Muscle layer of colon (tissue), 2 donors: Measurements from ENCODE around the gene CPNE2.

Source experiments
- H3K27ac ChIP-seq: one replicate; pipeline ENCODE4 v1.7.0; 2013; ENCODE audit warnings: low read depth, mild to moderate bottlenecking, low read length, moderate library complexity
- H3K27me3 ChIP-seq, 2 donors: one replicate each; pipeline ENCODE4 v1.7.0; 2013; ENCODE audit warnings: low read length in 2 of 2, mild to moderate bottlenecking in 2 of 2; ENCODE audit not compliant: insufficient read depth in 2 of 2, control insufficient read depth in 1 of 2
- H3K36me3 ChIP-seq: one replicate; pipeline ENCODE4 v1.7.0; 2013; ENCODE audit warnings: mild to moderate bottlenecking, low read length; ENCODE audit not compliant: insufficient read depth
- H3K4me1 ChIP-seq: one replicate; pipeline ENCODE4 v1.7.0; 2013; ENCODE audit warnings: mild to moderate bottlenecking, low read length; ENCODE audit not compliant: insufficient read depth
- H3K4me3 ChIP-seq, 2 donors: one replicate each; pipeline ENCODE4 v1.7.0; 2013; ENCODE audit warnings: low read length in 2 of 2, low read depth in 1 of 2, mild to moderate bottlenecking in 1 of 2, moderate library complexity in 1 of 2
- H3K9ac ChIP-seq: one replicate; pipeline ENCODE4 v1.7.0; 2013; ENCODE audit warnings: low read length
- H3K9me3 ChIP-seq: one replicate; pipeline ENCODE4 v1.7.0; 2013; ENCODE audit warnings: mild to moderate bottlenecking, low read length
- donor health status: abdominal sarcoma.
- donor health status: Adenocarcinoma of cecum.

The CPNE2 gene

DNA sequence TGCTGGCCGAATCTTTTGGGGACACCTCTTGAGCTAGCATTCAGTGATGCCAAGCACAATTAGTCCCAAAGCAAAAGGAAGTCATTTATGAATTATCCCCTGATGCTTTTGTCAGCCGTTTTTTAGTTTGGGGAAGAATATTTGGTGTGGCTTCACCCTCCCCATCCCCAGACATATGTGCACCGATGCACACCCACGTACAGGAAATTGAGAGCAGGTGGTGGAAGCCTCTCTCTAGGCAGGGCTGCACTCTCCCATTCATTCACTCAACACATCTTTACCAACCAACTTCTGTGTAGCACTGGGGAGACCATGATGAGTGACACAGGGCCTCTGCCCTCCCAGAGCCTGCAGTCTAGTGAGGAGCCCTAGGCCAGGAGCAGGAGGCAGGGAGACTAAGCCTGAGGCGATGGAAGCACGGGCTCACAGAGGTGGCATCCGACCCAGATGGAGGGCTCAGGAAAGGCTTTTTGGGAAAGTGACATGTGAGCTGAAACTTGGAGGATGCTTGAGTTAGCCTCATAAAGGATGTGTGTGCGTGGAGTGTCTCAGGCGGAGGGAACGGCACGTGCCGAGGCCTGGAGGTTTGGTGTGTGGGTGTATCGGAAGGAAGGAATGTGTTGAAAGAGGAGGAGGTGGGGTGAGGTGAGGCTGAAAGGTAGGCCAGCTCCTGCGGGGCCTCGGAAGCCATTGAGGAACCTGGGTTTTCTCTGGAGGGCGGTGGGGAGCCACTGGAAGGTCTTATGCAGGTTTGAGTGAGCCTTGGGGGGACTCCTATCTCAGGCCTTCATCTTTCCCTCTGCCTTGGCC is 49.6 kb downstream of the CPNE2 start:
- no peak overlapping the region for H3K27ac ChIP-seq
- H3K9me3 ChIP-seq: no peaks in the 10 kb centered on the region
- H3K4me1 ChIP-seq: peaks cover under 1% of the 10 kb centered on the region
- H3K27me3 ChIP-seq: no peaks in the 10 kb centered on the region
- no peak overlapping the region for H3K4me3 ChIP-seq
- no peak overlapping the region for H3K9ac ChIP-seq
- no peaks in the 10 kb centered on the region for H3K36me3 ChIP-seq

DNA sequence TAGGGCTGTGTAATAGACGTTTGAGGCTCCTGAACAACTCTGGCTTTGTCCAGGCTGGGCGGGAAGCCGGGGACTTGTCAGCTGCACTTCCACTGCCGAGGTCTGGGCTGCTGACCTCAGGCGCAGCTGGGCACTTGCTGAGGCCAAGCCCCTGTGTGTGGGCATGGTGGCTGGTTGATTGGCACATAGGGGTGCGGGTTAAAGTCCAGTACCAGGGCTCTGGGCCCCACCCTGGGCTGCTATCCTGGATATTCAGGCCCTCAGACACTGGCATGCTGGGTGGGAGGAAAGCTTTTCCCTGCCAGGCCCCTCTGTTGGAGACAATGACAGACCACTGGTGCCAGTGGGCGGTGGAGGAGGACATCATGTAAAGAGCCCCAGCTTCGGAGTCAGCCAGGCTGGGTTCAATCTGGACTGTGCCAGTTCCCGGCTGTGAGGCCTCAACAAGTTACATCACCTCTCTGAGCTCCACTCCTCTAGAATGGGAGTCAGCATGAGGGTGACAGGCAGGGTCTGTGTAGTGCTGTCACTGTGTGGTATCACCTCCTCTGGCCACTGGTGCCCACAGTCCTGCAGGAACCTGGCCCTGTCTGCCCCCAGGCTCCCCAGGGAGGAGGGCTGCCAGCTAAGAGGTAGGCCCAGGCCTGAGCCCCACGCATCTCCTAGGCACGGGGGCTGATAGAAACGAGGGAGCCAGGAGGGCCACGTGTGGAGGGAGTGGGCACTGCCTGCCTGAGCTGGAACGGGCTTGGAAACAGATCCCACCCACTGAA is 51.0 kb downstream of the CPNE2 start:
- no peaks in the 10 kb centered on the region for H3K27me3 ChIP-seq
- H3K36me3 ChIP-seq: no peaks in the 10 kb centered on the region
- H3K9me3 ChIP-seq: no peaks in the 10 kb centered on the region
- no peak overlapping the region for H3K9ac ChIP-seq
- H3K4me3 ChIP-seq: no peak overlapping the region
- H3K4me1 ChIP-seq: peaks cover 12% of the 10 kb centered on the region
- H3K27ac ChIP-seq: no peak overlapping the region

DNA sequence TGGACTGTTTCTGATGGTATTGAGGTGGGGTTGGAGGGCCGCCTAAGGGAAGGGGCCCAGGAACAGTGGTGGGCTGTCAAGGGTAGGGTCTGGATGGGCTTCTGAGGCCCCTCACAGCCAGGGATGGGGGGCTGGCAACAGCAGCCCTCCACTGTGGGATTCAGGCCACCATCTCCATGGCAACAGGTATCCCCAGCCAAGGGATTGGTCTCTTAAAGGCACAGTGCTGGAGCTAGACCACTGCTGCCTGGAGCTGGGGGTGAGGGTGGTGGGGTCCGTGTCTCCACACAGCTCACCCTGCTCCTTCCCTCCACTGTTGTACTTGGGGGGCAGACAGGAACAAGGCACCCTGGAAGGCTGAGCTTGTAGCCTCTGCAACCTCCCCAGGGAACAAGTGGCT is 51.6 kb downstream of the CPNE2 start:
- Histone ChIP-seq H3K9ac (no peak overlapping the region), H3K36me3 (no peaks in the 10 kb centered on the region), H3K4me3 (no peak overlapping the region), H3K9me3 (no peaks in the 10 kb centered on the region), H3K27ac (no peak overlapping the region), H3K27me3 (no peaks in the 10 kb centered on the region), H3K4me1 (peaks cover 12% of the 10 kb centered on the region)

DNA sequence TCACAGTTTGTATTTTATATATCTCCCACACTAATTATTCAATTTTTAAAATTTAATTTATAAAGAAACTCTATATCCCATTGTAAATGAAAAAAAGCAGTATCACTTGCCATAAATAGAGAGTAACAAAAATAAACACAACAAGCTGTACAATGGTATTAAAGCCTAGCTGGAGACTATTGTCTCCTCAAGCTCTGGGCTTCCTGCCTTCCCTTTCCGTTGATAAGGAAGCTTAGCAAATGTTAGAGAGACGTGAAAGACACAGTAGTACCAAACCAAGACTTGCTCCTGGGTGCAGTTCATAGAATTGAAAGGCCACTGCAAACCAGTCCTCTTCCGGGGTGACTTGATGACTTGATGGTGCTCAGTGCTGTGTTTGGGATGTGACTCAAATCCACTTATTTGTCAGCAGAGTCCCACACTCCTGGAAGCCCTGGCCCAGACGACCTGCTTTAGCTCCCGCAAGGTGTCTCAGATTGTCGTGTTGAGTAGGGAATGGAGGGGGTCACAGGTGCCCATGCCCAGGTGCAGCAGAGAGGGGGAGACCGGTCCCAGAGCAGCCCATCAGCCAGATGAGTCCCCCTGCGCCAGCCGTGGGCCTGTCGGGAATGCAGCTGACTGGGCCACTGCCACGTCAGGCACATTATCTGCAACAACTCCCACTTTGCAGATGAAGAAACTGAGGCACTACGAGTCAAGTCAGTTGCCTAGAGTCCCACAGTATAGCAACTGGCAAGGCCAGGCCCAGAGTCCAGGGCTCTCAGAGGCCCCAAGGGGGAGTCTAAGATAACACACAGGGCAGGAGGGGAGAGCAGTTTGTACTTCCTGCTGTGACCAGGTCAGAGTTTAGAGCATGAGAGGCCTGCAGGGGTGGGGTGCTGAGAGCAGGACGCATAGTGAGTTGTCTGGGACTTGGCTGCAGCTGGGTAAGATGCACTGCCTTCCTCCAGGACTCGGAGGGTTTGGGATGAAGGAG is 53.0 kb downstream of the CPNE2 start:
- Histone ChIP-seq H3K9me3 (no peaks in the 10 kb centered on the region), H3K36me3 (no peaks in the 10 kb centered on the region), H3K4me3 (no peak overlapping the region), H3K9ac (no peak overlapping the region), H3K4me1 (peaks cover 12% of the 10 kb centered on the region), H3K27ac (no peak overlapping the region), H3K27me3 (no peaks in the 10 kb centered on the region)

DNA sequence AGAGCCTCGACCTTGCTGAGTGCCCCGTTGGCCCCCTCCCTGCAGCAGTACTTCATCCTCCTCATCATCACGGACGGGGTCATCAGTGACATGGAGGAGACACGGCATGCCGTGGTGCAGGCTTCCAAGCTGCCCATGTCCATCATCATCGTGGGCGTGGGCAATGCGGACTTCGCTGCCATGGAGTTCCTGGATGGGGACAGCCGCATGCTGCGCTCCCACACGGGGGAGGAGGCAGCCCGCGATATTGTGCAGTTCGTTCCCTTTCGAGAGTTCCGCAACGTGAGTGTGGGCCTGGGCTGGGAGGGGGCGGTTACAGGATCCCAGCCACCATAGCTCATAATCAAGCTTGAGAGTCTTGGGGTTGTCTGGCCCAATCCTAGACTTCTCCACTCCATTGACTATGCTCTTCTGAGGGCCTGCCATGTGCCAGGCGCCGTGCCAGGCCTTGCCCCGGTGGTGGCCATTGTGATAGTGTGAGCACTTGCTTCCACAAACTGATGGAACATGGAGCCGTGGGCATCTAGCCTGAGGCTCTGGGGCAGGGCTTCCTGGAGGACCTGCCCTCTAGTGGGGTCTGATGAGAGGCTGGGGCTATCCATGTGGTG is 53.8 kb downstream of the CPNE2 start:
- H3K27me3 ChIP-seq: no peaks in the 10 kb centered on the region
- H3K4me3 ChIP-seq: no peak overlapping the region
- peaks cover 7% of the 10 kb centered on the region for H3K36me3 ChIP-seq
- H3K9me3 ChIP-seq: no peaks in the 10 kb centered on the region
- H3K27ac ChIP-seq: no peak overlapping the region
- no peak overlapping the region for H3K9ac ChIP-seq
- peaks cover 12% of the 10 kb centered on the region for H3K4me1 ChIP-seq

DNA sequence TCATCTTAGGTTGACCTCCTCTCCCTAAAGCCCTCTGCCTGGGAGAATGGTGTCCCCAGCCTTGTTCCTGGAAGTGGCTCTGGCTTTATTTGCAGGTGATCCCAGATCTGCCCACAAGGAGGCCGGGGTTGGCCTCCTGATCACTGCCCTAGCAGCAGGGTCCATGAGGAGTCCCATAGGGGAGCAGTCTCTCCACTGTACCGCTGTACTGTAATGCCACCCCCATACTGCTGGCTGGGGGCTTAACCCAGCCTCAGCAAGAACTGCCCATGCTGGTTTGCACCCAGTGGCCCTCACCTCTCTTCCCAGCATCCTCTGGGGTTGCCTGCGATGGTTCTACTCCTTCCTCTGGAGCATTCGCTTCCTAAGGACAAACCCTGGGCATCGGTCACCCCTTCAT is 54.4 kb downstream of the CPNE2 start:
- Histone ChIP-seq H3K36me3 (peaks cover 9% of the 10 kb centered on the region), H3K9me3 (no peaks in the 10 kb centered on the region), H3K27ac (no peak overlapping the region), H3K4me1 (peaks cover 12% of the 10 kb centered on the region), H3K4me3 (no peak overlapping the region), H3K27me3 (no peaks in the 10 kb centered on the region), H3K9ac (no peak overlapping the region)

DNA sequence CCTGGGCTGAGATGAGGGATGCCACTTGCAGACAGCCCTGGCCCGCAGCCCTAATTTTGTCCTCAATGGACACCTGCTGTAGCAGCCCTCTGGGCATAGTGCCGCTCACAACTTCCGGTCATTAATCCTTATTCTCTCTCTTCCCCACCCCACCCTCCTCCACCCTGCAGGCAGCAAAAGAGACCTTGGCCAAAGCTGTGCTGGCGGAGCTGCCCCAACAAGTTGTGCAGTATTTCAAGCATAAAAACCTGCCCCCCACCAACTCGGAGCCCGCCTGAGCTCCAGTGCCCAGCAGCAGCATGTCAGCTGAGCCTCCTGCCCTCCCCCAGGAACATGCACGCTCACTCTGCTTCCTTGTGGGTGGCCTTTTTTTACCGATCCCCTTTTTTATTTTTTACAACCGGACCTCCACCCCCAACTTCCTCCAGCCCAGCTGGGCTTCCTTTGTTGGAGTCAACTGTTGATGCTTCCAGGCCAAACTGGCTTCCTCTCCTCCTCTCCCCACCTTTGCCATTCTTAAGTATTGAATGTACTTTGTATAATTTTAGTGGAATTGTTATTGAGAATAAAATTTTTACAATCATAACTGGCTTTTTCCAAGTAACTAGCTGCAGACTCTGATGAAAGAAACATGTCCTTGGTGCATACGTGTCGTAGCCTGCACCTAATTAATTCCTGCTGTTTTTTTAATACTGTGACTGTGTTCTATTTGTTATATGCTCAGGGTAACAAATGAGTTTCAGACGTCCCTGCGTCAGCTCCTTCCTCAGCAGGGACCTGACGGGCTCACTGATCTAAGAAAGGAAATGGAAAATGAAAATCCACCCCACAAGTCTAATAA is 55.2 kb downstream of the CPNE2 start:
- H3K27ac ChIP-seq: no peak overlapping the region
- no peak overlapping the region for H3K4me3 ChIP-seq
- H3K9me3 ChIP-seq: no peaks in the 10 kb centered on the region
- H3K9ac ChIP-seq: no peak overlapping the region
- H3K36me3 ChIP-seq: peaks cover 12% of the 10 kb centered on the region
- peaks cover 12% of the 10 kb centered on the region for H3K4me1 ChIP-seq
- no peaks in the 10 kb centered on the region for H3K27me3 ChIP-seq

DNA sequence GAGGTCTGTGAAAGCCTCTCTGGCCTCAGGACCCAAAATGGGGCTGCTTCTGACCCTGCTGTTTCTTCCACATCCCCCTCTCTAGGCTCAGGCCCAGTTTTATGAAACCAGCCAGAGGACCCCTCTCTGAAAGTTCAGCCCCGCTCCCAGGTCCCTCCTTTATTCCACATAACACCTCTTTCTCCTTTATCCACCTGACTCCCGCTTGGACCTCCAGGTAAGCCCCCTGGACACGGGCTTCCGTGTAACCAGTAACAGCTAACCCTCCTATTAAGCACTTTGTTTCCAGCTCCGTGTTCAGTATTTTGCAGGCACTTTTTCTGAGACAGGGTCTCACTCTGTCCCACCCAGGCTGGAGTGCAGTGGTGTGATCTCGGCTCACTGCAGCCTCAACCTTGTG is 56.1 kb downstream of the CPNE2 start:
- H3K9ac ChIP-seq: no peak overlapping the region
- H3K27me3 ChIP-seq: no peaks in the 10 kb centered on the region
- no peak overlapping the region for H3K27ac ChIP-seq
- H3K4me3 ChIP-seq: no peak overlapping the region
- H3K36me3 ChIP-seq: peaks cover 21% of the 10 kb centered on the region
- peaks cover 18% of the 10 kb centered on the region for H3K4me1 ChIP-seq
- H3K9me3 ChIP-seq: no peaks in the 10 kb centered on the region

DNA sequence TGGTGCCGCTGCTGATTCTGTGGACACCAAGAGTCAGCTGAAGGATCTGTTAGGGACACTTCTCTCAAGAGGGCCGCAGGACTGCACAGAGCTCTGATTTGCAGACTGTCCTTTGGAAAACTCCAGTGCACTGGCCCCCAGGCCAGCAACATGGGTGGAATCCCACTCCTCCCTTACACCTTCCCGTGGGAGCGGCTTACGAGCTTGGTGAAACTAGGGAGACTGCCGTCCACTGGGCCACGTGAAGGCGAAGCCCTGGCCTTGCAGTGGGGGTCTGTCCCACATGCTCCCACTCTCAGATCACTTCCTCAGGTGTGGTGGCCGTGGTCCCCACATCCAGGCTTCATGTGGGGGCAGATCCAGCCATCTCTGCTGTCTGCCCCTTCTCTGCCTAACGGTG is 57.0 kb downstream of the CPNE2 start:
- H3K27ac ChIP-seq: no peak overlapping the region
- no peaks in the 10 kb centered on the region for H3K9me3 ChIP-seq
- H3K36me3 ChIP-seq: peaks cover 22% of the 10 kb centered on the region
- no peak overlapping the region for H3K9ac ChIP-seq
- H3K4me3 ChIP-seq: no peak overlapping the region
- H3K4me1 ChIP-seq: peaks cover 23% of the 10 kb centered on the region
- H3K27me3 ChIP-seq: no peaks in the 10 kb centered on the region

DNA sequence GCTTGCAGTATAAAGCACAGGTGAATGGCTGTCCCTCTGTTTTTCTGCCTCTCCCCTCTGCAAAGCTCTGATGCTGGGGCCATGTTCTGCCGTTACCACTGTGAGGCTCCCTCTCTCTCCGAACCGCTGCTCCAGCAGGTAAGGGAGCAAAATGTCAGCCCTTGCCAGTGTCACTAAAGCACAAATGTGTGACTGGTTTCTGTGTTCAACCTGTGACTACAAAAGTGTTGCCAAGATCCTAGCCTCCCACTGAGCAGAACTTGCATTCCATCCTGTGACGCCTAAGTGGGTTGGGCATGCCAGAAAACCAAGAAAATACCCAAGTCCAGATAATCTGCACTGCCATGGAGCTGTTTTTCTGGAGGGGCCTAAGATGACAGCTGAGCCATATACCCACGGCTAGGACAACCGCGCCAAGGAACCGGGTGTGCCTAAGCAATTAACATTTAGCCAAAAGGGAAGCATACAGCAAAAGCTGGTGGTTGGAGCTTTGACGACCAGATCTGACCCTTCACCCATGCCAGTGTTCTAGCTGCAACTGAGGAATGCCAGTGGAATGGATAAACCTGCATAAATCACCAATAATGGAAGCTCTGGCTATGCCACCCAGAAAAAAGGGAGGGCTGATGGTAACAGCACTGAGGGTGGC is 58.4 kb downstream of the CPNE2 start:
- H3K4me3 ChIP-seq: no peak overlapping the region
- no peaks in the 10 kb centered on the region for H3K27me3 ChIP-seq
- H3K27ac ChIP-seq: no peak overlapping the region
- no peaks in the 10 kb centered on the region for H3K9me3 ChIP-seq
- peaks cover 24% of the 10 kb centered on the region for H3K36me3 ChIP-seq
- H3K4me1 ChIP-seq: peaks cover 23% of the 10 kb centered on the region
- no peak overlapping the region for H3K9ac ChIP-seq
